Activated CD4-positive, alpha-beta T cell treated with anti-CD3 and anti-CD28 coated beads, Interleukin-2, Interleukin-4, amounts not matched to agents 100 ng/mL and 50 ng/mL, durations not matched to agents 16 hours and 8 hours (primary cell): ENCODE measurements around the gene ZNF337.
A peak's percentile ranks its signal among the peaks of the same experiment; 100 is the strongest.

Experiments used
- DNase-seq: peaks from one replicate; pipeline ENCODE4 v3.0.0-alpha.2; 2020; ENCODE audit warnings: low spot score

ZNF337 gene

DNA sequence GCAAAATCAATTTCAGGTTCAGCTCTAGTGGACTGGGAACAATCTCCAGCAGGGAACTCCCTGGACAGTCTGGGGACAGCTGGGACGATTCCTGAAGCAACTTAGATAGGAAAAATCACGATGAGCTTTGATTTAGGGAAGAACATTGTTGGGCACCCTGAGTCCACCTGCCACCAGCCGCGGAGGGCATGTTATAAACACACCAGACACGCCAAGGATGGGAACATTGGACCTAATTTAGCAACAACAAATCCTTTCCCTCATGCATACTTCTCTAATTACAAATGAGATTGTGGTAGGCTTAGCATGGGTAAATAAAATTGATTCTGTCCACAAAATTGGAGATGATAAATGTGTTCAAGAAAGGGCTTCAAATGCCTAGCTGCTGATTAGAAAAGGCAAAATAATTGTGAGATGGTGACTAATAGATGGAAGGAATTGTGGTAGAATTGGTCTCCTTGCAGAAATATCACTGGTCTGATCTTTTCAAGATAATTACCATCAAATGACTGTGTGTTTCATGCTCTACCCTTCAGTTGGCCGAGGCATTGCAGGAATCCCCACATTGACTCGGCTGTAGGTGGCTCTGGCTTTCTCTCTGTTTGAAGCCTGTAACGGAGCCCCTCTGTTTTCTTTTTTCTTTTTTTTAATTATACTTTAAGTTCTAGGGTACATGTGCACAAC lies 66.7 kb downstream of the ZNF337 start:
- DNase-seq = peak; percentile 11

DNA sequence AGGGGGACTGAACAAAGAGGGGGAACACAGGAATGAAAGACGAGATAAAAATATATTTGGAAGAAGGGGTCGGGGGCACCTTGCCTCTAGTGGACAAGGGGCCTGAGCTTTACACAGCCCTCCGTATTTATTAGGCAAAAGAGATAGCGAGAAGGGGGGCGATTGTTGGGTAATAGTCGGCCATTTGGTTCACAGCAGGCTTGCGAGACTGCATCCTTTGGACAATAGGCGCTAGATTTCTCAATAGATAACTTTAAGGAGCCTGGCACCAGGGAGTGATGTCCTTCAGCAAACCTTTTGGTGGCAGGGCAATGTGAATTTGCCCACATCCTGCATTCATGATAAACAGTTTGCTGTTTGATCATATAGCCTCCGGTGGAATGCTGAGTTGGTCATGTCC lies 69.9 kb downstream of the ZNF337 start:
- DNase-seq = no peak

DNA sequence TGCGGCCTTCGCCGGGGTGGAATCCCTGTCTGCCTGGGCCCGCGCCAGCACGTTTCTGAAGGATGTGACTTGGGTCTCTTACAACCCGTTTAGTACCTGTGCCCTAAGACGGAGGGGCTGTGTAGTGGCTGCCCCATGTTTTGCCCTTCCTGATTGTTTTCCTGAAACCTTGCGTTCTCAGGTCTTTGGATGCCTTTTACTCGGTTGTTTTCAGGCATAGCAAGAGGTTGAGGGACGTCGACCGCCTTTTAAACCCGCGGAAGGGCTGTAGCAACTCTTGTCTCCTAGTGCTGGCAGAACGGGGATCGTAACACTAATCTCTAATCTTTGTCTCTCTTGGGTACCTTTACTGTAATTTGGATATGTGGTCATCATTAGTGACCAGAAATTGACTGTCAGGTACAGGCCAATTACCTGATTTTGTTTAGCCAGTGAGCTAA lies 72.1 kb downstream of the ZNF337 start:
- DNase-seq = no peak
